Fibroblast of mammary gland (primary cell): ENCODE data around the gene TP53AIP1.

Source experiments
- DNase-seq: peaks from one replicate; pipeline ENCODE4 v3.0.0-alpha.2; 2010; ENCODE audit warnings: low read depth
- H3K4me3 ChIP-seq: 2 replicates; pipeline ENCODE4 v1.5.1; 2011; ENCODE audit warnings: low read depth, mild to moderate bottlenecking, low read length, moderate library complexity; ENCODE audit not compliant: control insufficient read depth
- TF ChIP-seq, protein P1 (sequence below): conservative IDR thresholded peaks from 2 replicates; pipeline ENCODE4 v1.5.1; 2011; ENCODE audit warnings: low read depth, low read length, inconsistent platforms; ENCODE audit not compliant: control insufficient read depth, insufficient read depth

Gene TP53AIP1

GRCh38 chr11:128942817-128943427 is at the start of gene TP53AIP1:
TSS of gene TP53AIP1 (minus strand) at chr11:128942871. CDS start at chr11:128937818, 5,053 bp downstream.
- no peak within 1 kb of the TSS for H3K4me3 ChIP-seq
- TF ChIP-seq, protein P1, sequence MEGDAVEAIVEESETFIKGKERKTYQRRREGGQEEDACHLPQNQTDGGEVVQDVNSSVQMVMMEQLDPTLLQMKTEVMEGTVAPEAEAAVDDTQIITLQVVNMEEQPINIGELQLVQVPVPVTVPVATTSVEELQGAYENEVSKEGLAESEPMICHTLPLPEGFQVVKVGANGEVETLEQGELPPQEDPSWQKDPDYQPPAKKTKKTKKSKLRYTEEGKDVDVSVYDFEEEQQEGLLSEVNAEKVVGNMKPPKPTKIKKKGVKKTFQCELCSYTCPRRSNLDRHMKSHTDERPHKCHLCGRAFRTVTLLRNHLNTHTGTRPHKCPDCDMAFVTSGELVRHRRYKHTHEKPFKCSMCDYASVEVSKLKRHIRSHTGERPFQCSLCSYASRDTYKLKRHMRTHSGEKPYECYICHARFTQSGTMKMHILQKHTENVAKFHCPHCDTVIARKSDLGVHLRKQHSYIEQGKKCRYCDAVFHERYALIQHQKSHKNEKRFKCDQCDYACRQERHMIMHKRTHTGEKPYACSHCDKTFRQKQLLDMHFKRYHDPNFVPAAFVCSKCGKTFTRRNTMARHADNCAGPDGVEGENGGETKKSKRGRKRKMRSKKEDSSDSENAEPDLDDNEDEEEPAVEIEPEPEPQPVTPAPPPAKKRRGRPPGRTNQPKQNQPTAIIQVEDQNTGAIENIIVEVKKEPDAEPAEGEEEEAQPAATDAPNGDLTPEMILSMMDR = no peak
- DNase-seq = no peak

GRCh38 chr11:128988242-128988970 is 45.7 kb upstream of the TP53AIP1 start:
- H3K4me3 ChIP-seq = no peak overlapping the region
- DNase-seq = no peak
- TF ChIP-seq, protein P1 = no peak

DNA sequence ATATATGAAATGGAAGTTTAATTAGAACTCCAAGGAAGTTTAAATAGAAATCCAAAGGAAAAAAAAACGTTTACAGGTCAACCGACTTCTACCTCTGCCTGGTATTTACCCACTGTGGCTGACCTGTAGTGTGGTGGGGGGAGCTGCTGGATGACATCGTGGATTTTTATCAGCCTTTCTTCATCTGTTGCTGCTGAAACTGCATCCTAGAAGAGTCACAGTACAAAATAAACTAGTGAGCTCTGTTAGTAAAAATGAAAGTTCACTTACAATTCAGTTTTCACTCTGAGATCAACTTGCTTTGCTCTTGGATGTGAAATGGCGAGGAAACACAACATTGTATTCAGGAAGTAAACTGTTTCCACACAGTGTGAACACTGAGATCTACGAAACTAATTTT is 43.2 kb upstream of the TP53AIP1 start:
- no peak overlapping the region for H3K4me3 ChIP-seq
- no peak for DNase-seq
- TF ChIP-seq, protein P1 = no peak

GRCh38 chr11:128983023-128983422 is 40.4 kb upstream of the TP53AIP1 start:
- H3K4me3 ChIP-seq = no peak overlapping the region
- no peak for DNase-seq
- TF ChIP-seq, protein P1 = no peak

DNA sequence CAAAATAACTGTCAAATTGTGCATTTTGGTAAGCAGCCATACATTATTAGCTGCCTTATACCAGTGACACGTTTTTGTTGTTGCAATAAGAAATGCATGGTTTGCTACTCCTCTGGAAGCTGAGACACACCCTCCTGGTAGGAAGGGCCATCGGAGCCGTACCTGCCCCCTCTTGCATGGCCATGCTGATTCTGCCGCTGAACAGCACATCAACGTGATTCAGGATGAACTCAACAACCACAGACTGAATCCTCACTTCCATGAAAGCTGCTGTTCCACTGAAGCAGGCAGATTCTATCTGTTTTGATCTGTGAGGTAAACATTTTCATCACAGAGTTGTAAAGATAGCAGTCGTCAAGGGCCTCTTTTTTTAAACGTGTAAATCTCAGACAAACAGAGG is 38.6 kb upstream of the TP53AIP1 start:
- TF ChIP-seq, protein P1 = no peak
- H3K4me3 ChIP-seq = no peak overlapping the region
- DNase-seq = no peak

GRCh38 chr11:128970598-128971190 is 28.0 kb upstream of the TP53AIP1 start:
- no peak for DNase-seq
- H3K4me3 ChIP-seq = no peak overlapping the region
- TF ChIP-seq, protein P1 = no peak
